ENCODE data around the gene MMD. TPM values are rescaled to one million over a fixed set of nuclear protein-coding genes. Genes with fewer than 3 reads are reported as not detected.

The MMD gene
- total and polyA plus RNA-seq, 9 of the 15 experiments (the other 6 are each of a cell fraction or from before 2014, with no cell fraction given) = 3.1 to 18.9 (median 10.7) TPM

GRCh38 chr17:55344514-55344997 lies 77.1 kb downstream of the MMD start (continued):
- TF ChIP-seq ZNF407 (IDR thresholded peaks at IDR 0.05; ENCODE audit: low read depth) (no peak), ZNF140 (CRISPR knock-in tag; IDR thresholded peaks at IDR 0.05) (no peak), TRIM28 (IDR thresholded peaks at IDR 0.05) (no peak), NR2C2 (CRISPR knock-in tag; IDR thresholded peaks at IDR 0.05) (no peak), NR2C2 (tag; IDR thresholded peaks at IDR 0.05) (no peak; the same call in 1 of the 2 replicates), GATAD2A (IDR thresholded peaks at IDR 0.05) (peak; percentile 91), NFYB (IDR thresholded peaks at IDR 0.05; ENCODE audit: extremely low read depth, insufficient read length) (no peak), RREB1 (CRISPR knock-in tag; IDR thresholded peaks at IDR 0.05) (no peak), ATF4 (CRISPR knock-in tag; IDR thresholded peaks at IDR 0.05) (no peak), BMI1 (IDR thresholded peaks at IDR 0.05; ENCODE audit: low read length) (no peak), MYC (IDR thresholded peaks at IDR 0.05; ENCODE audit: low read depth, low read length) (no peak), MYC (CRISPR knock-in tag; IDR thresholded peaks at IDR 0.05; ENCODE audit: borderline replicate concordance, low read depth) (no peak), GMEB1 (CRISPR knock-in tag; IDR thresholded peaks at IDR 0.05) (no peak)

Data from K562 (cell line).